Right ventricle myocardium superior (tissue), 1 donor: ENCODE data around the gene NPIPB8. TPM values are rescaled to one million over a fixed set of nuclear protein-coding genes. Genes with fewer than 3 reads are reported as not detected.
A peak's percentile ranks its signal among the peaks of the same experiment; 100 is the strongest.
"Not testable (repeated sequence)": the region's sequence is repeated elsewhere in the genome, so short reads cannot be mapped to it uniquely, and the experiment has no call there.

Experiments used
- ATAC-seq: fragments of 200-7000 bp; cut with Tn5 transposase; one replicate; pipeline ENCODE4 v1.9.1; 2020; ENCODE audit warnings: mild to moderate bottlenecking; ENCODE audit not compliant: poor library complexity
- DNase-seq: peaks from one replicate; pipeline ENCODE4 v3.0.0-alpha.2; 2020
- intact Hi-C: fragments of 100-400 bp; cut with DNase I; formaldehyde crosslinking; loops from one replicate; pipeline ENCODE4 v1.11.2; 2022
- total RNA-seq: library from RNA; stranded (reverse); fragmentation: NEBNext Ultra II Directional; extraction: Animal tissue kit (Norgen Biotek cat#: 25700); gene quantifications from one replicate; pipeline ENCODE4 v1.2.1, GENCODE V29; 2021
- donor health status: DM: no; HTN: yes; CAD: no; lungs with severe emphysema.

The NPIPB8 gene
- total RNA-seq, 1 donor from 2014 or later, result not detected

DNA sequence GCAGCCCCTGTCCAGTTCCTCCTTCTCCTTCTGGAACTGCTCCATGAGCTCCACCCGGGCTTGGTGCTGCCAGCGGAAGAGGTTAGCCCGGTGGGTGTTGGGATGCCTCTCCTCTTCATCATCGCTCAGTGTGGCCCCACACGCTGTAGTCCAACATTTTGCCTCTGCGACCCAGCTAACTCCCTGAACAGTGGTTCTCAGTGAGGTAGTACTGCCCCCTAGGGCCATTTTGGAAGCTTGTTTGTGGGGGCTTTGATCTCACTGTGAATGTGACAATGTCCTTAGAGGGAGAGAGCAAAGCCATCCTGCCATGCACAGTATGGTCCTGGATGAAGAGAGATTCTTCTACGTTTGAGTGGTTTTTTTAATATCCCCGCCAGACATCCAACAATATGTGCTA, 63.5 kb downstream of the NPIPB8 start:
- ATAC-seq, DNase-seq, intact Hi-C loops: not testable (repeated sequence)

GRCh38 chr16:28704246-28704645, 66.4 kb downstream of the NPIPB8 start:
- intact Hi-C loops, result not testable (repeated sequence)
- peak; percentile 22 for DNase-seq

More at GRCh38 chr16:28704246-28704645, 66.4 kb downstream of the NPIPB8 start:
- ATAC-seq, result not testable (repeated sequence)

Other genes starting within 250 kb of the NPIPB8 start
- 24.7 TPM for gene EIF3CL, start 234.2 kb upstream of the NPIPB8 start, total RNA-seq
- gene NPIPB7, start 165.7 kb upstream of the NPIPB8 start, total RNA-seq, result not detected
- gene CLN3, start 146.0 kb upstream of the NPIPB8 start, total RNA-seq, result 11.5 TPM
- 0.48 TPM for gene APOBR, start 143.4 kb upstream of the NPIPB8 start, total RNA-seq
- gene IL27, start 131.2 kb upstream of the NPIPB8 start, total RNA-seq, result not detected
- gene NUPR1, start 99.1 kb upstream of the NPIPB8 start, total RNA-seq, result 47.3 TPM
- gene SGF29, start 84.1 kb upstream of the NPIPB8 start, total RNA-seq, result 13.2 TPM
- gene SULT1A2, start 41.0 kb upstream of the NPIPB8 start, total RNA-seq, result 1.0 TPM
- gene SULT1A1, start 28.0 kb upstream of the NPIPB8 start, total RNA-seq, result 13.1 TPM
- 378 TPM for gene EIF3C, start 73.4 kb downstream of the NPIPB8 start, total RNA-seq
- gene NPIPB9, start 113.7 kb downstream of the NPIPB8 start, total RNA-seq, result 0.19 TPM
- gene ATXN2L, start 184.9 kb downstream of the NPIPB8 start, total RNA-seq, result 43.9 TPM
- gene TUFM, start 208.3 kb downstream of the NPIPB8 start, total RNA-seq, result 253 TPM
- gene SH2B1, start 225.8 kb downstream of the NPIPB8 start, total RNA-seq, result 40.2 TPM
- not detected for gene ATP2A1, start 240.4 kb downstream of the NPIPB8 start, total RNA-seq